Tibial nerve (tissue), 4 donors: ENCODE data around the gene BCKDHB. TPM values are rescaled to one million over a fixed set of nuclear protein-coding genes. Genes with fewer than 3 reads are reported as not detected.
"Not testable (repeated sequence)": the region's sequence is repeated elsewhere in the genome, so short reads cannot be mapped to it uniquely, and the experiment has no call there.

ENCODE experiments used
- DNase-seq, 2 donors: peaks; one replicate each; pipeline ENCODE4 v3.0.0-alpha.2; 2019; ENCODE audit warnings: low spot score in 2 of 2
- H3K27ac ChIP-seq, 4 donors: fragments of 200-600 bp; sonication (generic) in 3 of 4; one replicate each; pipeline ENCODE4 v1.5.1; 2017 to 2019; ENCODE audit warnings: mild to moderate bottlenecking in 1 of 4
- H3K27me3 ChIP-seq, 2 donors: fragments of 200-600 bp; sonication (generic) in 1 of 2; one replicate each; pipeline versions ENCODE4 v1.5.1 to v1.6.0; 2017 to 2019
- H3K36me3 ChIP-seq, 3 donors: fragments of 200-600 bp; sonication (generic); one replicate each; pipeline ENCODE4 v1.5.1; 2018 to 2019
- H3K4me1 ChIP-seq, 4 donors: fragments of 200-600 bp; sonication (generic) in 3 of 4; one replicate each; pipeline ENCODE4 v1.5.1; 2017 to 2019
- H3K4me3 ChIP-seq, 4 donors: fragments of 200-600 bp; sonication (generic) in 3 of 4; one replicate each; pipeline ENCODE4 v1.5.1; 2017 to 2019; ENCODE audit warnings: mild to moderate bottlenecking in 1 of 4, moderate library complexity in 1 of 4
- H3K9me3 ChIP-seq, 4 donors: fragments of 200-600 bp; sonication (generic) in 3 of 4; one replicate each; pipeline ENCODE4 v1.5.1; 2017 to 2019
- EP300 ChIP-seq, 2 donors: sonication (generic); formaldehyde crosslinking; IDR thresholded peaks; one replicate each; pipeline ENCODE4 v1.6.1; 2017; ENCODE audit warnings: antibody characterized with exemption in 2 of 2, mild to moderate bottlenecking in 1 of 2
- POLR2A ChIP-seq, 2 donors: fragments of 450-650 bp; IDR thresholded peaks; one replicate each; pipeline ENCODE4 v1.6.1; 2017; ENCODE audit warnings: antibody characterized with exemption in 2 of 2, mild to moderate bottlenecking in 2 of 2, moderate library complexity in 2 of 2
- WGBS, 2 donors: methylation state at CpG; one replicate each; pipeline ENCODE4 v1.1.5; 2018; 5-methylcytosine and 5-hydroxymethylcytosine counted together
- total RNA-seq, 4 donors: library from RNA; depleted of rRNA; stranded (reverse); fragments of >200 nt; gene quantifications; one replicate each; pipeline ENCODE4 v1.1.0, GENCODE V29; 2016
- TF ChIP-seq, protein P1 (sequence below), 5 experiments: fragments of 200-600 bp in 3 of 5; fragments of 450-650 bp in 2 of 5; sonication (generic) in 3 of 5; IDR thresholded peaks; one replicate each; pipeline ENCODE4 v1.5.1; 2016 to 2019; ENCODE audit warnings: antibody characterized with exemption in 5 of 5, mild to moderate bottlenecking in 3 of 5, moderate library complexity in 2 of 5

Gene BCKDHB
- total RNA-seq = 10 to 100 TPM; 13.5 to 28.7 (median 23.4) TPM

DNA sequence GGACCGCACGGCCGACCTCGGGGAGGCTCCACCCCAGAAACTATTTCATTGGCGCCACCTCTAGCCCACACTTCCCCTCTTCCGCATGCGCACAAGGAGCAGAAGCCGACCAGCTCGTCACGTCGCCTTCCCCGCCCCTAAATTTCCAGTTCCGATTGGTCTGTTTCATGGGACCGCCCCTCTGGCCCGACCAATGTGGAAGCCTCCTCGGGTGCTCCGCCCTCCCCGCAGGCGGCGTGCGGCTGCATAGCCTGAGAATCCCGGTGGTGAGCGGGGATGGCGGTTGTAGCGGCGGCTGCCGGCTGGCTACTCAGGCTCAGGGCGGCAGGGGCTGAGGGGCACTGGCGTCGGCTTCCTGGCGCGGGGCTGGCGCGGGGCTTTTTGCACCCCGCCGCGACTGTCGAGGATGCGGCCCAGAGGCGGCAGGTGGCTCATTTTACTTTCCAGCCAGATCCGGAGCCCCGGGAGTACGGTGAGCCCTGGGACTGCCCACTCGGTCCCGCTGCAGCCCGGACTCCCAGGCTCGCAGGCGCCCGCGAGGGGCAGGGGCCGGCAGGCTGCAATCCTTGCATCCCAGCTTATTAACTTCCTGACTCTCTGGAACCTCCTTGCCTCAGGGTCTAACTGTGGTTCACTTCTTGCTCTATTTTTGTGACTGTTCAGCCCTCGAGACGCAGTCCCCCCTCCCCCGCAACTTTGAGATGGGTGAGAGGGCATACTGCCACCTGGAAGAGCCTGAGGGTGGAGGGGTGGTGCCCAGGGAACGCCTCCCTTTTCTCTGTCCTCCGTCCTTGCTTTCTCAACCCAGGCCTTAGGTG lies at the start of gene BCKDHB:
Gene BCKDHB, plus strand, starts transcription at position 254 of the 818 bp plus-strand sequence. Its CDS starts 23 bp downstream, at position 277.
- 1% methylated on average over 31 to 41 of the region's 56 CpGs for WGBS, 2 donors
- H3K27ac ChIP-seq = peak within 1 kb of the TSS; percentile 74 to 93 (median 88)

DNA sequence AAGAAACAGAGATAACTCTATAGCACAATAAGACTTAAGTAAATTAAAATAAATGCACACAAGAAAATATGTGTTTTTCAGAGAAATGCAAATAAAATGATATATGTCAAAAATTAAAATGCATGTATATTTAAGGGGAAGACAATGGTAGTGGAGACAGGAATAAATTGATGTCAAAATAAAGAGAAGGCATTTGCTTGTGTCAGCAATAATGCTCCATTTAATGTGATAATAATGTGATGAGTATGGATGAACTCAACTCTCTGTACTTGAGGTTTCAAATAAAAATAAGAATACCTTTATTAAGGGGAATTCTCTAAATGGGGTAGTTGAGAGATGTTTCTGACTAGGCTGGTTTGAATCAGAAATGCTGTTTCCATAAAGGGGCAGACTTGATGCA lies 45.7 kb upstream of the BCKDHB start:
- H3K27ac ChIP-seq = no peak overlapping the region
- H3K4me1 ChIP-seq = no peaks in the 10 kb centered on the region
- H3K9me3 ChIP-seq = no peaks in the 10 kb centered on the region
- H3K27me3 ChIP-seq = no peaks in the 10 kb centered on the region
- no peaks in the 10 kb centered on the region for H3K36me3 ChIP-seq
- DNase-seq = no peak
- no peak for TF ChIP-seq POLR2A (IDR thresholded peaks at IDR 0.05)
- TF ChIP-seq, protein P1, sequence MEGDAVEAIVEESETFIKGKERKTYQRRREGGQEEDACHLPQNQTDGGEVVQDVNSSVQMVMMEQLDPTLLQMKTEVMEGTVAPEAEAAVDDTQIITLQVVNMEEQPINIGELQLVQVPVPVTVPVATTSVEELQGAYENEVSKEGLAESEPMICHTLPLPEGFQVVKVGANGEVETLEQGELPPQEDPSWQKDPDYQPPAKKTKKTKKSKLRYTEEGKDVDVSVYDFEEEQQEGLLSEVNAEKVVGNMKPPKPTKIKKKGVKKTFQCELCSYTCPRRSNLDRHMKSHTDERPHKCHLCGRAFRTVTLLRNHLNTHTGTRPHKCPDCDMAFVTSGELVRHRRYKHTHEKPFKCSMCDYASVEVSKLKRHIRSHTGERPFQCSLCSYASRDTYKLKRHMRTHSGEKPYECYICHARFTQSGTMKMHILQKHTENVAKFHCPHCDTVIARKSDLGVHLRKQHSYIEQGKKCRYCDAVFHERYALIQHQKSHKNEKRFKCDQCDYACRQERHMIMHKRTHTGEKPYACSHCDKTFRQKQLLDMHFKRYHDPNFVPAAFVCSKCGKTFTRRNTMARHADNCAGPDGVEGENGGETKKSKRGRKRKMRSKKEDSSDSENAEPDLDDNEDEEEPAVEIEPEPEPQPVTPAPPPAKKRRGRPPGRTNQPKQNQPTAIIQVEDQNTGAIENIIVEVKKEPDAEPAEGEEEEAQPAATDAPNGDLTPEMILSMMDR (IDR thresholded peaks at IDR 0.05) = no peak
- TF ChIP-seq EP300 (IDR thresholded peaks at IDR 0.05) = no peak
- H3K4me3 ChIP-seq = no peak overlapping the region

More for the DNA sequence above, at the start of gene BCKDHB:
- Histone ChIP-seq H3K27me3 (no peaks in the 10 kb centered on the region), H3K9me3 (no peaks in the 10 kb centered on the region), H3K4me1 (peaks cover 0 to 27% (median 6%) of the 10 kb centered on the region in 4 donors), H3K36me3 (peaks cover 0 to 4% (median 0%) of the 10 kb centered on the region in 3 donors), H3K4me3 (peak within 1 kb of the TSS; percentile 64 to 96 (median 82))
- peak; percentile 98 for DNase-seq
- TF ChIP-seq POLR2A (IDR thresholded peaks at IDR 0.05) = peak; percentile 51 to 93
- TF ChIP-seq, protein P1 (IDR thresholded peaks at IDR 0.05) = peak in 1 of 5 experiments; percentile 44
- TF ChIP-seq EP300 (IDR thresholded peaks at IDR 0.05) = peak; percentile 96 to 97

DNA sequence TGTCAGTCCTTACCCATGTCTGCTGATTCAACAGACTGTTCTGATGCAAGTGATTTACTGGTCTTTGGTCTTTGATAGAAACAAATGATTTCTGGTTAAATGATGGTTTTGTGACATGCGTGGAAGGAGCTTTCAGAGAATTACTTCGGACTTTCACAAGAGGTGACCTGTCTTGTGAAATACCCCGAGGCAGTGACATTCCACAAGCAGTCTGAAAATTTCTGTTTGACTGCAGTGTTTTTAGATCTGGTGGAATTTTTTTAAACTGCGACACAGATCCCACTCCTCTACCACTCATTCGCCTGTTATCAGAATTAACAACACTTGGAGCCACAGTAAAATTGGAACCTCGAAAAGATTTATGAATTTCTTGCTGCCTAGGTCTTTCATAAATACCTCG lies 38.3 kb upstream of the BCKDHB start:
- DNase-seq, H3K4me1 ChIP-seq, H3K9me3 ChIP-seq, H3K27me3 ChIP-seq, H3K27ac ChIP-seq, H3K4me3 ChIP-seq, H3K36me3 ChIP-seq: not testable (repeated sequence)
- 56 to 61% methylated on average over 7 of the region's 7 CpGs for WGBS, 2 donors

DNA sequence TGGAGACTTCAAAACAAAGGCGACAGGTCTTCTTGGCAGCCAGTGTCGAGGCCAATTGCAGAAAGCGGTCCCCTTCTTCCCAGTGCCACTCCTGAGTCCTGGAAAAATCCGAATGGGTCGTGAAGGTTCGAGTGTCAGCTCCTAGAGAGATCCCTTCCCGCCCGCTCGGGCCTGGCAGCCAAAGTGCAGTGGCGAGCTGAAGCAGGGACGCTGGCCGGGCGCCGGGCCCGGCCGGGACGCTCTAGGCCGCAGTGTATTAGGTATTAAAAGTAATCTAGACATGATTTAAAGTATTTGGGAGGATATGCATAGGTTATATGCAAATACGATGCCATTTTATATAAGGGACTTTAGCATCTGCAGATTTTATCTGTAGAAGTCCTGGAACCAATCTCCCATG lies 36.0 kb upstream of the BCKDHB start:
- H3K27ac ChIP-seq, DNase-seq, H3K4me3 ChIP-seq, H3K27me3 ChIP-seq, H3K4me1 ChIP-seq, H3K36me3 ChIP-seq: not testable (repeated sequence)
- 91 to 92% methylated on average over 19 of the region's 19 CpGs for WGBS, 2 donors
- peaks cover 0 to 30% (median 0%) of the 10 kb centered on the region in 4 donors for H3K9me3 ChIP-seq

DNA sequence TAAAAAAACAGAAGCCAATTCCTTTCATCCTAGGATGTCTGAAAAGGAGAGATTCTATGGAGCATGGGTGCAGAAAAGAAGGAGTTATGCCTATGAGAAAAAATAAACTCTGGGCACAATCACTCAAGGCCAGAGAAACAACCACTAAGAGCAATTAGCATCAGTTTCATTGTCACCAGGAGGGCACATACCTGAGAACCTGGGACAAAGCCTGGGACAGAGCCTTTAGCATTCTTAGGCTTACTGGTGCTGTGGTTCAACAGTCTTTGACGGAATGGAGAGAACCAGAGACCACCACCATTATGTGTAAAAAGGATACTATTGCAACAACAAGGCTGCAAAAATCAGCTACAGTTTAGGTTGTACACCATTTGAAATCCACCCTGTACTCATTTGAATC lies 29.4 kb upstream of the BCKDHB start:
- Histone ChIP-seq H3K27me3 (no peaks in the 10 kb centered on the region), H3K36me3 (no peaks in the 10 kb centered on the region), H3K4me1 (no peaks in the 10 kb centered on the region), H3K9me3 (peaks cover 0 to 30% (median 0%) of the 10 kb centered on the region in 4 donors), H3K4me3 (no peak overlapping the region), H3K27ac (no peak overlapping the region)
- whole genome bisulfite sequencing, 2 donors = 81 to 82% methylated on average over 1 of the region's 1 CpG
- TF ChIP-seq POLR2A (IDR thresholded peaks at IDR 0.05) (no peak), EP300 (IDR thresholded peaks at IDR 0.05) (no peak)
- TF ChIP-seq, protein P1 (IDR thresholded peaks at IDR 0.05) = no peak
- DNase-seq = no peak

DNA sequence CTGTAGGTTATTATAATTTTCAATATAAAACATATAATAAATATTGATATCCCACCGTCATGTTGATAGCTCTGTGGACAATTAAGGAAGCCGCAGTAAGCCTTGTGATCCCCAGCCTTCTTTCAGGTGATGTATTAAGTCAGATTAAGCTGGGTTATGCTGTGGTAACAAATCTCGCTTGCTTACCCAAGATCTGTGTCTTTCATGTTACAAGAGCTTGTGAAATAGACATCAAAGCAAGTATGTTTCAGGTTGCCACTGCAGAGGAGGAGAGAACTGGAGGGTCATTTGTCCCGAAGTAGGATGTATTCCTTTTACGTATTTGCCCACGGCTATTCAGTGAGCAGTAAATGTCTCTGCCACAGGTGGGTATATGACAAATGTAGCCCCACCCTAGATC lies 17.8 kb upstream of the BCKDHB start:
- WGBS, 2 donors = 90 to 93% methylated on average over 6 of the region's 6 CpGs
- H3K9me3 ChIP-seq = no peaks in the 10 kb centered on the region
- no peaks in the 10 kb centered on the region for H3K27me3 ChIP-seq

More for the DNA sequence above, 17.8 kb upstream of the BCKDHB start:
- Histone ChIP-seq H3K4me3 (no peak overlapping the region), H3K4me1 (no peaks in the 10 kb centered on the region), H3K27ac (no peak overlapping the region), H3K36me3 (no peaks in the 10 kb centered on the region)
- TF ChIP-seq POLR2A (IDR thresholded peaks at IDR 0.05) = no peak
- TF ChIP-seq, protein P1 (IDR thresholded peaks at IDR 0.05) = no peak
- no peak for TF ChIP-seq EP300 (IDR thresholded peaks at IDR 0.05)
- DNase-seq = no peak
